K562 (cell line): ENCODE results near the gene IGSF23. TPM values are rescaled to one million over a fixed set of nuclear protein-coding genes. Genes with fewer than 3 reads are reported as not detected.
A peak's percentile ranks its signal among the peaks of the same experiment; 100 is the strongest.

ENCODE experiments used
- ATAC-seq: fragments of 200-7000 bp; cut with Tn5 transposase; 3 replicates; pipeline ENCODE4 v1.9.1; 2020; ENCODE audit warnings: moderate library complexity
- BruUV-seq: library from RNA; stranded (reverse); fragments of 400-500 nt; replicated peaks from 2 replicates; lab custom pipeline; 2021; lab: Mats Ljungman, UMichigan
- CTCF ChIA-PET: fragments of 300-600 bp; formaldehyde crosslinking; extraction: SDS; loops from one replicate; lab custom pipeline; 2021; ENCODE audit warnings: low intra/inter-chr PET ratio; lab: Yijun Ruan, JAX
- POLR2A ChIA-PET: fragments of 300-600, 350-650 bp; sonication (Branson Sonifier 250); formaldehyde crosslinking; extraction: SDS; loops from one replicate; lab custom pipeline; 2021; ENCODE audit warnings: antibody characterized with exemption, inconsistent platforms; lab: Yijun Ruan, JAX
- DNase-seq, 4 experiments: peaks; one replicate each; pipeline versions ENCODE4 v3.0.0 to v3.0.0-alpha.2; 2011 to 2018; ENCODE audit warnings: low spot score in 3 of 4, mixed read lengths in 3 of 4; ENCODE audit errors: extremely low read depth in 1 of 4
- FAIRE-seq: peaks from 2 replicates; lab custom pipeline; 2011; peaks lifted over from hg19 to GRCh38; lab: Jason Lieb, UNC
- H2AFZ ChIP-seq: 2 replicates; pipeline ENCODE4 v1.6.0; 2011; ENCODE audit warnings: low read depth, low read length, control low read depth, inconsistent platforms
- H3K27ac ChIP-seq: fragments of 200-600 bp; 3 replicates; pipeline ENCODE4 v1.8.0; 2011; ENCODE audit warnings: low read depth, mild to moderate bottlenecking, control low read depth, inconsistent platforms, low read length, moderate library complexity, mixed read lengths; ENCODE audit errors: extremely low read depth
- H3K27me3 ChIP-seq, 2 experiments: fragments of 300-600 bp in 1 of 2; 2 replicates in 1 of 2; 3 replicates in 1 of 2; pipeline versions ENCODE4 v1.6.0 to v1.8.0; 2011; ENCODE audit warnings: inconsistent platforms in 2 of 2, low read length in 2 of 2, mild to moderate bottlenecking in 1 of 2, mixed read lengths in 1 of 2, moderate library complexity in 1 of 2; ENCODE audit not compliant: control insufficient read depth in 2 of 2, insufficient read depth in 2 of 2
- H3K36me3 ChIP-seq: fragments of 300-600 bp; 3 replicates; pipeline ENCODE4 v1.8.0; 2011; ENCODE audit warnings: mild to moderate bottlenecking, low read length, inconsistent platforms; ENCODE audit not compliant: control insufficient read depth, insufficient read depth
- H3K4me1 ChIP-seq, 2 experiments: fragments of 200-600 bp in 1 of 2; replicated peaks in 1 of 2; 2 replicates in 1 of 2; 3 replicates in 1 of 2; pipeline versions ENCODE4 v1.5.1 to v1.8.0; 2011; ENCODE audit warnings: inconsistent platforms in 2 of 2, low read length in 2 of 2, mild to moderate bottlenecking in 1 of 2, mixed read lengths in 1 of 2, moderate library complexity in 1 of 2; ENCODE audit not compliant: control insufficient read depth in 2 of 2, insufficient read depth in 2 of 2
- H3K4me2 ChIP-seq: 2 replicates; pipeline ENCODE4 v1.6.1; 2011; ENCODE audit warnings: low read length, control low read depth, inconsistent platforms, mixed read lengths; ENCODE audit not compliant: insufficient read depth
- H3K4me3 ChIP-seq: fragments of 200-600 bp; sonication (generic), shearing (Covaris generic); 2 replicates; pipeline ENCODE4 v1.5.1; 2016; ENCODE audit warnings: control low read depth, inconsistent platforms
- H3K79me2 ChIP-seq: fragments of 200-600 bp; 3 replicates; pipeline ENCODE4 v1.8.0; 2011; ENCODE audit warnings: low read length, inconsistent platforms; ENCODE audit not compliant: control insufficient read depth, insufficient read depth
- H3K9ac ChIP-seq, 2 experiments: 2 replicates each; pipeline versions ENCODE4 v1.6.0 to v1.6.1; 2011; ENCODE audit warnings: low read depth in 2 of 2, low read length in 2 of 2, control low read depth in 1 of 2, inconsistent platforms in 1 of 2, mild to moderate bottlenecking in 1 of 2, mixed read lengths in 1 of 2; ENCODE audit not compliant: insufficient read depth in 1 of 2
- H3K9me1 ChIP-seq: one replicate; pipeline ENCODE4 v1.6.0; 2011; ENCODE audit warnings: inconsistent platforms, mild to moderate bottlenecking, low read length, moderate library complexity; ENCODE audit not compliant: control insufficient read depth, insufficient read depth
- H3K9me3 ChIP-seq: replicated peaks from 2 replicates; pipeline ENCODE4 v1.5.1; 2011; ENCODE audit warnings: low read depth, low read length, inconsistent platforms; ENCODE audit not compliant: control insufficient read depth, insufficient read depth
- H4K20me1 ChIP-seq: replicated peaks from 2 replicates; pipeline ENCODE4 v1.6.1; 2011; ENCODE audit warnings: low read length, inconsistent platforms, mixed read lengths; ENCODE audit not compliant: control insufficient read depth, insufficient read depth
- BRD9 ChIP-seq: fragments of 450-650 bp; IDR thresholded peaks from 2 replicates; pipeline ENCODE4 v1.6.1; 2018; ENCODE audit warnings: low read depth; ENCODE audit not compliant: partially characterized antibody
- CBFA2T3 ChIP-seq: fragments of 450-650 bp; IDR thresholded peaks from 2 replicates; pipeline ENCODE4 v1.6.1; 2017
- CEBPZ ChIP-seq: fragments of 150-350 bp; IDR thresholded peaks from 2 replicates; pipeline ENCODE4 v1.6.1; 2014; ENCODE audit warnings: low read depth, mild to moderate bottlenecking, low read length, borderline replicate concordance
- EP400 ChIP-seq: fragments of 450-650 bp; IDR thresholded peaks from 2 replicates; pipeline ENCODE4 v1.6.1; 2017; ENCODE audit warnings: antibody characterized with exemption, mild to moderate bottlenecking, moderate library complexity
- ESRRA ChIP-seq: fragments of 450-650 bp; IDR thresholded peaks from 2 replicates; pipeline ENCODE4 v1.6.1; 2014; ENCODE audit warnings: low read depth, mild to moderate bottlenecking, moderate library complexity, borderline replicate concordance
- ETS2 ChIP-seq: IDR thresholded peaks from 2 replicates; pipeline ENCODE4 v1.6.1; 2016; ENCODE audit warnings: borderline replicate concordance, missing genetic modification characterization, mild to moderate bottlenecking, moderate library complexity, missing compliant biosample characterization; ENCODE audit not compliant: poor library complexity, severe bottlenecking
- GMEB1 ChIP-seq: fragments of 250-450 bp; sonication (Bioruptor Pico); IDR thresholded peaks from 2 replicates; pipeline ENCODE4 v1.4.0; 2020; ENCODE audit warnings: mild to moderate bottlenecking
- HEY1 ChIP-seq: fragments of 250-450 bp; sonication (Bioruptor Pico); IDR thresholded peaks from 2 replicates; pipeline ENCODE4 v1.5.0; 2020; ENCODE audit warnings: mild to moderate bottlenecking, moderate library complexity, borderline replicate concordance
- KAT7 ChIP-seq: sonication (generic); formaldehyde crosslinking; IDR thresholded peaks from 2 replicates; pipeline ENCODE4 v1.8.0; 2022; ENCODE audit warnings: missing genetic modification reagents, mild to moderate bottlenecking, borderline replicate concordance
- LEF1 ChIP-seq: fragments of 450-650 bp; IDR thresholded peaks from 2 replicates; pipeline ENCODE4 v1.6.1; 2016; ENCODE audit warnings: mild to moderate bottlenecking
- MAFF ChIP-seq: IDR thresholded peaks from 2 replicates; pipeline ENCODE4 v1.6.1; 2012; ENCODE audit warnings: low read length, improper control_type of control experiment
- MCM2 ChIP-seq: fragments of 450-650 bp; IDR thresholded peaks from 2 replicates; pipeline ENCODE4 v1.6.1; 2017; ENCODE audit warnings: low read depth, mild to moderate bottlenecking
- PTBP1 ChIP-seq: fragments of 200-400 bp; formaldehyde crosslinking; IDR thresholded peaks from 2 replicates; pipeline ENCODE4 v1.6.1; 2017; ENCODE audit warnings: low read depth, low read length
- RFX7 ChIP-seq: fragments of 250-450 bp; sonication (Bioruptor Pico); IDR thresholded peaks from 2 replicates; pipeline ENCODE4 v1.5.1; 2021; ENCODE audit warnings: mild to moderate bottlenecking
- SIN3B ChIP-seq: fragments of 450-650 bp; IDR thresholded peaks from 2 replicates; pipeline ENCODE4 v1.6.1; 2017; ENCODE audit warnings: low read depth, mild to moderate bottlenecking, moderate library complexity
- TCF3 ChIP-seq: sonication (generic); formaldehyde crosslinking; IDR thresholded peaks from 2 replicates; pipeline ENCODE4 v1.4.0; 2020; ENCODE audit warnings: mild to moderate bottlenecking, missing genetic modification reagents
- TFAM ChIP-seq: fragments of 250-450 bp; sonication (Bioruptor Pico); conservative IDR thresholded peaks from 2 replicates; pipeline ENCODE4 v1.5.0; 2021; ENCODE audit warnings: mild to moderate bottlenecking, moderate library complexity
- ZNF134 ChIP-seq: fragments of 250-450 bp; sonication (Bioruptor Pico); conservative IDR thresholded peaks from 2 replicates; pipeline ENCODE4 v1.4.0; 2020
- WGBS: fragments of 100-300 bp; shearing (Covaris generic); methylation state at CpG from one replicate; pipeline ENCODE4 v1.1.6; 2016; ENCODE audit warnings: low coverage, mixed read lengths; ENCODE audit not compliant: insufficient coverage; ENCODE audit errors: missing lambda C conversion rate; 5-methylcytosine and 5-hydroxymethylcytosine counted together
- in situ Hi-C: fragments of 300-500 bp; cut with MboI; formaldehyde crosslinking; loops from 4 replicates; pipeline ENCODE4 v1.15.0; 2018; ENCODE audit warnings: inconsistent platforms, mixed read lengths
- intact Hi-C: fragments of 100-400 bp; cut with micrococcal nuclease; formaldehyde crosslinking; loops from 2 replicates; pipeline ENCODE4 v1.14.2; 2022
- polyA plus RNA-seq, 8 experiments: library from polyadenylated mRNA; depleted of rRNA in 4 of 8; stranded (reverse) in 5 of 8; unstranded in 3 of 8; fragments of >200 nt; fragmentation: Nextera tagmentation in 2 of 8; fragmentation: Illumina TruSeq in 1 of 8; extraction: Ambion mirVana in 2 of 8; extraction: Trizol in 1 of 8; gene quantifications; 2 replicates each; pipeline versions ENCODE4 v1.2.1 to v1.2.3, GENCODE V29; 2011 to 2014; ENCODE audit warnings: inconsistent platforms in 1 of 8, missing spikeins in 1 of 8
- total RNA-seq, 7 experiments: library from RNA; depleted of rRNA in 6 of 7; stranded (reverse); fragments of >200 nt in 6 of 7; fragmentation: Illumina TruSeq in 2 of 7; extraction: Trizol in 2 of 7; gene quantifications; 2 replicates each; pipeline versions ENCODE4 v1.2.1 to v1.2.3, GENCODE V29; 2011 to 2021; ENCODE audit warnings: low replicate concordance in 1 of 7

IGSF23 gene
- total and polyA plus RNA-seq, 9 of the 15 experiments (the other 6 are each of a cell fraction or from before 2014, with no cell fraction given) = not detected

- no peaks in the 10 kb centered on the region for H3K36me3 ChIP-seq
- 7% methylated on average over 2 of the region's 2 CpGs for WGBS
- peaks cover 34 to 42% of the 10 kb centered on the region in 2 experiments for H3K4me1 ChIP-seq
- H3K9me3 ChIP-seq = no peaks in the 10 kb centered on the region; the same call in 1 of the 2 replicates
- ATAC-seq = peak; percentile 82
- peak overlapping the region; percentile 48 for H3K4me2 ChIP-seq
- in situ Hi-C loops = no loop called here
- H3K27me3 ChIP-seq = no peaks in the 10 kb centered on the region
- DNase-seq = peak in 1 of 4 experiments; percentile 42
- peak; percentile 75 for FAIRE-seq
- H3K9me1 ChIP-seq = no peaks in the 10 kb centered on the region
- BruUV-seq = no TSS peak
- POLR2A ChIA-PET = interaction anchor here (0.5 to 1.5 kb wide), 6 partner anchors 9 to 936 kb away, joined by 3 to 4 read pairs (median 4); no protein-coding TSS in a partner anchor
- H3K9ac ChIP-seq = peak overlapping the region in 1 of 2 experiments; percentile 59; a peak in 3 of 4 replicates
- H3K27ac ChIP-seq = peak overlapping the region; percentile 91
- no peaks in the 10 kb centered on the region for H3K79me2 ChIP-seq
- intact Hi-C loops = loop anchor here (1.0 to 2.0 kb wide), 2 partner anchors 69 to 182 kb away; no protein-coding TSS in a partner anchor
- CTCF ChIA-PET = interaction anchor here (1.1 to 1.3 kb wide), 2 partner anchors 67 to 68 kb away, joined by 3 to 4 read pairs; no protein-coding TSS in a partner anchor
- peak overlapping the region; percentile 79 for H2AFZ ChIP-seq
- H3K4me3 ChIP-seq = no peak overlapping the region
- H4K20me1 ChIP-seq = no peaks in the 10 kb centered on the region
- TF ChIP-seq ESRRA (peak; percentile 95), EP400 (peak; percentile 57; the same call in 1 of the 2 replicates), KAT7 (CRISPR knock-in tag) (no peak), BRD9 (peak; percentile 94), LEF1 (peak; percentile 18; the same call in 1 of the 2 replicates), TFAM (CRISPR knock-in tag) (no peak), SIN3B (no peak), MCM2 (no peak), HEY1 (CRISPR knock-in tag) (no peak), MAFF (no peak), CBFA2T3 (no peak), RFX7 (CRISPR knock-in tag) (no peak), TCF3 (CRISPR knock-in tag) (no peak; the same call in 1 of the 2 replicates), ZNF134 (no peak), GMEB1 (0 out of 2 replicates have a peak, but pooled peaks have one; percentile 30), PTBP1 (no peak), CEBPZ (no peak), ETS2 (tag) (no peak)
Measured at GRCh38 chr19:44587963-44588770, 25.2 kb upstream of the IGSF23 start.
